Measurements from ENCODE around the gene ATG10.

DNA sequence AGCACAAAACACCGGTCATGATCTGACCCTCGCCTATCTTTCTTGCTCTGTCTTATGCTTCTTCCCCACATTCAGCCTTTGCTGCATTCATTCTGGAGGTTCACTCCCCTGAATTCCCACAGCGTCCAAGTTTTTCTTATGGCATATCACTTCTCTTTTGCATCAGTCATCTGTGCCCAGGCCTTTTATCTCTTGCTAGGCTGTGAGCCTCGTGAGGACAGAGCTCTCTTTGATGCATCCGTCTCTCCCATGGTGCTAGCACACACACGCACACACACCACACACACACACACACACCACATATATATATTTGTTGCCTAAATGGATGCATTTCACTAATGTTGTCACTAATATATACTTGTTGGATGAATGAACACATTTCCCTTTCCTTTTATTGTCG lies 45.8 kb upstream of the ATG10 start:
- TF ChIP-seq POLR2AphosphoS5 (IDR thresholded peaks at IDR 0.05) (no peak), POLR2A (IDR thresholded peaks at IDR 0.05) (no peak), EP300 (IDR thresholded peaks at IDR 0.05; ENCODE audit: low read depth) (no peak)
- TF ChIP-seq, protein P1, sequence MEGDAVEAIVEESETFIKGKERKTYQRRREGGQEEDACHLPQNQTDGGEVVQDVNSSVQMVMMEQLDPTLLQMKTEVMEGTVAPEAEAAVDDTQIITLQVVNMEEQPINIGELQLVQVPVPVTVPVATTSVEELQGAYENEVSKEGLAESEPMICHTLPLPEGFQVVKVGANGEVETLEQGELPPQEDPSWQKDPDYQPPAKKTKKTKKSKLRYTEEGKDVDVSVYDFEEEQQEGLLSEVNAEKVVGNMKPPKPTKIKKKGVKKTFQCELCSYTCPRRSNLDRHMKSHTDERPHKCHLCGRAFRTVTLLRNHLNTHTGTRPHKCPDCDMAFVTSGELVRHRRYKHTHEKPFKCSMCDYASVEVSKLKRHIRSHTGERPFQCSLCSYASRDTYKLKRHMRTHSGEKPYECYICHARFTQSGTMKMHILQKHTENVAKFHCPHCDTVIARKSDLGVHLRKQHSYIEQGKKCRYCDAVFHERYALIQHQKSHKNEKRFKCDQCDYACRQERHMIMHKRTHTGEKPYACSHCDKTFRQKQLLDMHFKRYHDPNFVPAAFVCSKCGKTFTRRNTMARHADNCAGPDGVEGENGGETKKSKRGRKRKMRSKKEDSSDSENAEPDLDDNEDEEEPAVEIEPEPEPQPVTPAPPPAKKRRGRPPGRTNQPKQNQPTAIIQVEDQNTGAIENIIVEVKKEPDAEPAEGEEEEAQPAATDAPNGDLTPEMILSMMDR (IDR thresholded peaks at IDR 0.05), result no peak

Measured in transverse colon (tissue), 4 donors.